Immature natural killer cell (primary cell): ENCODE measurements around the gene CALHM3. TPM values are rescaled to one million over a fixed set of nuclear protein-coding genes. Genes with fewer than 3 reads are reported as not detected.

Source experiments
- DNase-seq, 3 donors: peaks; one replicate each; pipeline ENCODE4 v3.0.0; 2022; ENCODE audit warnings: mixed read lengths in 1 of 3
- H3K27ac Mint-ChIP-seq, 6 donors: one replicate each; pipeline ENCODE4 v1.8.0; 2020; ENCODE audit warnings: mixed read lengths in 6 of 6, mild to moderate bottlenecking in 5 of 6, inconsistent platforms in 4 of 6, moderate library complexity in 3 of 6
- H3K27me3 Mint-ChIP-seq, 3 donors: one replicate each; pipeline ENCODE4 v1.8.0; 2020 to 2021; ENCODE audit warnings: low read depth in 3 of 3, mild to moderate bottlenecking in 3 of 3, mixed read lengths in 3 of 3, moderate library complexity in 3 of 3, inconsistent platforms in 1 of 3
- H3K36me3 Mint-ChIP-seq, 3 donors: one replicate each; pipeline ENCODE4 v1.8.0; 2020; ENCODE audit warnings: mixed read lengths in 3 of 3, inconsistent platforms in 2 of 3, mild to moderate bottlenecking in 2 of 3
- H3K4me1 Mint-ChIP-seq, 2 donors: one replicate each; pipeline ENCODE4 v1.8.0; 2020; ENCODE audit warnings: inconsistent platforms in 2 of 2, mild to moderate bottlenecking in 2 of 2, mixed read lengths in 2 of 2, moderate library complexity in 1 of 2
- H3K4me3 Mint-ChIP-seq, 5 donors: one replicate each; pipeline ENCODE4 v1.8.0; 2020; ENCODE audit warnings: mild to moderate bottlenecking in 5 of 5, mixed read lengths in 5 of 5, inconsistent platforms in 3 of 5, moderate library complexity in 3 of 5
- H3K9me3 Mint-ChIP-seq, 6 donors: one replicate each; pipeline ENCODE4 v1.8.0; 2020; ENCODE audit warnings: mild to moderate bottlenecking in 6 of 6, mixed read lengths in 6 of 6, inconsistent platforms in 4 of 6, moderate library complexity in 3 of 6
- polyA plus RNA-seq, 3 donors: library from polyadenylated mRNA; unstranded; fragments of 300-500 nt; fragmentation: Illumina TruSeq; gene quantifications; one replicate each; pipeline ENCODE4 v1.2.3, GENCODE V29; 2021

The CALHM3 gene
- polyA plus RNA-seq, 3 donors from 2014 or later: not detected

GRCh38 chr10:103447187-103447586 is 31.9 kb downstream of the CALHM3 start:
- Mint-ChIP-seq H3K4me3 (peak overlapping the region in 2 of 5 donors; percentile 14 to 30), H3K4me1 (peaks cover 40 to 72% of the 10 kb centered on the region in 2 donors), H3K9me3 (no peaks in the 10 kb centered on the region), H3K27me3 (peaks cover 0 to 6% (median 2%) of the 10 kb centered on the region in 3 donors), H3K36me3 (peaks cover 11 to 50% (median 22%) of the 10 kb centered on the region in 3 donors), H3K27ac (peak overlapping the region in 5 of 6 donors; percentile 74 to 87 (median 77))
- no peak for DNase-seq

- Mint-ChIP-seq H3K4me1 (peaks cover 36 to 69% of the 10 kb centered on the region in 2 donors), H3K27me3 (peaks cover 2 to 3% (median 2%) of the 10 kb centered on the region in 3 donors), H3K9me3 (no peaks in the 10 kb centered on the region), H3K4me3 (no peak overlapping the region), H3K27ac (peak overlapping the region in 5 of 6 donors; percentile 40 to 82 (median 64)), H3K36me3 (peaks cover 11 to 48% (median 22%) of the 10 kb centered on the region in 3 donors)
- DNase-seq: no peak
Observed at GRCh38 chr10:103445767-103446567, 33.1 kb downstream of the CALHM3 start.

DNA sequence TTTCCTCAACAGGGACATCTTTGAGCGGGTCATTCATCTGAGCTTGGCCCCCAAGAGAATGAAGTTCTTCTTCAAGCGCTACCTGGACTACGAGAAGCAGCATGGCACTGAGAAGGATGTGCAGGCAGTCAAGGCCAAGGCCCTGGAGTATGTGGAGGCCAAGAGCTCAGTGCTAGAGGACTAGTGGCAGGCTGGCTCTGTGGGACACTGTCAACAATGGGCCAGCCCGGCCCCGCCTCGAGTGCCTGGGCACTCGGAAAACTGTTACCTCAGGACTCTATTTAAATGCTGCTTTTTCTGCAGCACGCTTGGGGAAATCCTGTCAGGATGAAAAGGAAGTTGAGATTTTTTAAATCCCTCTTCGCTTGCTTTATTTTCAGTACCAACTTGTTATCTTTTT is 33.7 kb downstream of the CALHM3 start:
- H3K36me3 Mint-ChIP-seq: peaks cover 15 to 43% (median 22%) of the 10 kb centered on the region in 3 donors

GRCh38 chr10:103444478-103444877 is 34.6 kb downstream of the CALHM3 start:
- Mint-ChIP-seq H3K27me3 (peaks cover 0 to 2% (median 2%) of the 10 kb centered on the region in 3 donors), H3K36me3 (peaks cover 17 to 41% (median 18%) of the 10 kb centered on the region in 3 donors), H3K9me3 (no peaks in the 10 kb centered on the region), H3K4me1 (peaks cover 21 to 54% of the 10 kb centered on the region in 2 donors), H3K4me3 (no peak overlapping the region), H3K27ac (peak overlapping the region in 4 of 6 donors; percentile 18 to 88 (median 50))
- DNase-seq: no peak

More for the DNA sequence above, 33.7 kb downstream of the CALHM3 start:
- Mint-ChIP-seq H3K4me1 (peaks cover 30 to 63% of the 10 kb centered on the region in 2 donors), H3K4me3 (no peak overlapping the region), H3K9me3 (no peaks in the 10 kb centered on the region), H3K27ac (peak overlapping the region in 3 of 6 donors; percentile 26 to 53 (median 42)), H3K27me3 (peaks cover 2% of the 10 kb centered on the region in 3 donors)
- no peak for DNase-seq

DNA sequence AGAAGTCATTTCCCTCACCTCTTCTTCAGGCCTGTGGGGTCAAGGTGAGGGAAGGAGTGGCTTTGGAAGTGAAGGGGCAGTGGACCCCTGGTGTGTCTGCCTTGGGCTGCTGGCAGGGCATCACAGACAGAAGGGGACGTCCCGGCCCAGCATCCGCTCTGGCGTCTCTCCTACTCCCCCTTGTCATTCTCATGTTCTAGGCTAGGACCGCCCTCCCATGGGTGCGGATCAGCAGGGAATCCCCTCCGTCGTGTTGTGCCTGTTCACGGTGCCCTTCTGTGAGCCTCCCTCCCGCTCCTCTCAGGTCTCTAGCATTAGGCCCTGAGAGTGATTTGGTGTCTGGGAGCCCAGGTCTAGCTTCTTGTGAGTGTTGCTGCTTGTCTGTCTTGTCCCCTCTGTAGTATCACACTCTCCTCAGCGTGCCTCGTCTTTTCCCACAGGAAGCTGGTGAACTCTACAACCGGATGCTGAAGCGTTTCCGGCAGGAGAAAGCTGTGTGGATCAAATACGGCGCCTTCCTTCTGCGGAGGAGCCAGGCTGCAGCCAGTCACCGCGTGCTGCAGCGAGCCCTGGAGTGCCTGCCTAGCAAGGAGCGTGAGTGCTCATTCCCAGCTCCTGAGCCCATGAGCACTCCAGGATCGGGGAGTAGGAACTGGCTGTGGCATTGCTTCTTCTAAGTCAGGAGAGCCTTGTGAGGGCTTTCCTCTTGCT is 35.4 kb downstream of the CALHM3 start:
- no peaks in the 10 kb centered on the region for H3K9me3 Mint-ChIP-seq
- no peak overlapping the region for H3K4me3 Mint-ChIP-seq
- DNase-seq: no peak
- peaks cover 9 to 34% (median 15%) of the 10 kb centered on the region in 3 donors for H3K36me3 Mint-ChIP-seq
- peaks cover 12 to 46% of the 10 kb centered on the region in 2 donors for H3K4me1 Mint-ChIP-seq
- H3K27me3 Mint-ChIP-seq: peaks cover 0 to 2% (median 0%) of the 10 kb centered on the region in 3 donors
- H3K27ac Mint-ChIP-seq: peak overlapping the region in 5 of 6 donors; percentile 15 to 84 (median 57)

DNA sequence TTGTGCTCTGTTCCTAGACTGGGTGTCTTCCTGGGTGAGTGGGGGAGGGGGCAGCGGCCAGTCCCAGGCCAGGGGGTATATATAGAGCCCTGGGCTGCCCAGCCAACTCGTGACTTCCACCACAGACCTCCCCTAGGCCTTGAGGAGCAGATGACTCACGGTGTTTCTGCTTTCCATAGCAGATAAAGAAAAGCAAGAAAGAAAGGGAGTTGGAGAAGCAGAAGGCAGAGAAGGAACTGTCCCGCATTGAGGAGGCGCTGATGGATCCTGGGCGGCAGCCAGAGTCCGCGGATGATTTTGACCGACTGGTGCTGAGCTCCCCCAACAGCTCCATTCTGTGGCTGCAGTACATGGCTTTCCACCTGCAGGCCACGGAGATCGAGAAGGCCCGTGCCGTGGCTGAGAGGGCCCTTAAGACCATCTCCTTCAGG is 37.0 kb downstream of the CALHM3 start:
- Mint-ChIP-seq H3K36me3 (peaks cover 4 to 36% (median 25%) of the 10 kb centered on the region in 3 donors), H3K4me3 (no peak overlapping the region), H3K27me3 (peaks cover 0 to 2% (median 1%) of the 10 kb centered on the region in 3 donors), H3K4me1 (peaks cover 3 to 32% of the 10 kb centered on the region in 2 donors), H3K27ac (peak overlapping the region in 2 of 6 donors; percentile 16 to 36), H3K9me3 (no peaks in the 10 kb centered on the region)
- DNase-seq: no peak

- H3K27me3 Mint-ChIP-seq: peaks cover 0 to 2% (median 1%) of the 10 kb centered on the region in 3 donors
- H3K4me1 Mint-ChIP-seq: peaks cover 3 to 32% of the 10 kb centered on the region in 2 donors
- no peak for DNase-seq
- H3K27ac Mint-ChIP-seq: peak overlapping the region in 3 of 6 donors; percentile 16 to 58 (median 36)
- H3K4me3 Mint-ChIP-seq: no peak overlapping the region
- H3K36me3 Mint-ChIP-seq: peaks cover 8 to 40% (median 29%) of the 10 kb centered on the region in 3 donors
- no peaks in the 10 kb centered on the region for H3K9me3 Mint-ChIP-seq
Observed at GRCh38 chr10:103441611-103442010, 37.4 kb downstream of the CALHM3 start.

GRCh38 chr10:103441206-103441605 is 37.8 kb downstream of the CALHM3 start:
- no peak for DNase-seq
- H3K36me3 Mint-ChIP-seq: peaks cover 11 to 41% (median 33%) of the 10 kb centered on the region in 3 donors
- peaks cover 0 to 2% (median 1%) of the 10 kb centered on the region in 3 donors for H3K27me3 Mint-ChIP-seq
- no peak overlapping the region for H3K4me3 Mint-ChIP-seq
- peaks cover 2 to 32% of the 10 kb centered on the region in 2 donors for H3K4me1 Mint-ChIP-seq
- no peaks in the 10 kb centered on the region for H3K9me3 Mint-ChIP-seq
- H3K27ac Mint-ChIP-seq: no peak overlapping the region

DNA sequence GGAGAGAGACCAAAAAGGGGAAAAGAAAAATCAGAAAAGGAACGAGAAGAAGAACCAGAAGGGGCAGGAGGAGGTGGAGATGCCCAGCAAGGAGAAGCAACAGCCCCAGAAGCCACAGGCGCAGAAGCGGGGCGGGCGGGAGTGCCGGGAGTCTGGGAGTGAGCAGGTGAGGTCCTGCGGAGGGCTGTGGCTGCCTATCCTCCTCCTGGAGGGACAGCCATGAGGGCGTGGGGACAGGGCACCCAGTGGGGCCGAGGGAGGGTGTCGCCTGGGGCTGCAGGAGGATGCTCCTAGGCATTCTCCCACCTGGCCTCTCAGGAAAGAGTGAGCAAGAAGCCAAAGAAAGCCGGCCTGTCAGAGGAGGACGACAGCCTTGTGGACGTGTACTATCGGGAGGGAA is 38.6 kb downstream of the CALHM3 start:
- Mint-ChIP-seq H3K4me1 (peaks cover 0 to 28% of the 10 kb centered on the region in 2 donors), H3K27ac (peak overlapping the region in 2 of 6 donors; percentile 31 to 59), H3K27me3 (peaks cover 0 to 2% (median 1%) of the 10 kb centered on the region in 3 donors), H3K9me3 (no peaks in the 10 kb centered on the region), H3K36me3 (peaks cover 11 to 38% (median 32%) of the 10 kb centered on the region in 3 donors), H3K4me3 (no peak overlapping the region)
- no peak for DNase-seq

DNA sequence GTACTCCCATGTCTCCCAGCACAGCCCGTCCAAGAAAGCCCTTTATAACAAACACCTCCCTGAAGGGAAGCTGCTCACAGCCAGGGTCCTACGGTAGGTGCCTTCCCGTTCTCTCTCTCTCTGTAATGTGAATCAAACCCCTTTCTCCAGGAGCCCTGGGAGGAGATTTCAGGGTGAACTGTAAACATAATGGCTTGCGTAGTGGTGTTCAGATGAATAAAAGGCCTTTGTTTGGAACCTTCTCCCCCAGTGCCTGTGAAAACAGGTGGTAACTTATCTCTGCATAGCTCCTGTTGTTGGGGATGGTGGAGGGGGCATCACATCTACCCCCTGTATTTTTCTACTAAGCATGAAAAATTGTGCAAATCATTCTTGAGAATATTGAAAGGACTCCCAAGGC is 39.3 kb downstream of the CALHM3 start:
- H3K27ac Mint-ChIP-seq: no peak overlapping the region
- no peak overlapping the region for H3K4me3 Mint-ChIP-seq
- H3K4me1 Mint-ChIP-seq: peaks cover 0 to 23% of the 10 kb centered on the region in 2 donors
- peaks cover 11 to 38% (median 33%) of the 10 kb centered on the region in 3 donors for H3K36me3 Mint-ChIP-seq
- no peaks in the 10 kb centered on the region for H3K9me3 Mint-ChIP-seq
- H3K27me3 Mint-ChIP-seq: peaks cover 0 to 2% (median 1%) of the 10 kb centered on the region in 3 donors
- no peak for DNase-seq

DNA sequence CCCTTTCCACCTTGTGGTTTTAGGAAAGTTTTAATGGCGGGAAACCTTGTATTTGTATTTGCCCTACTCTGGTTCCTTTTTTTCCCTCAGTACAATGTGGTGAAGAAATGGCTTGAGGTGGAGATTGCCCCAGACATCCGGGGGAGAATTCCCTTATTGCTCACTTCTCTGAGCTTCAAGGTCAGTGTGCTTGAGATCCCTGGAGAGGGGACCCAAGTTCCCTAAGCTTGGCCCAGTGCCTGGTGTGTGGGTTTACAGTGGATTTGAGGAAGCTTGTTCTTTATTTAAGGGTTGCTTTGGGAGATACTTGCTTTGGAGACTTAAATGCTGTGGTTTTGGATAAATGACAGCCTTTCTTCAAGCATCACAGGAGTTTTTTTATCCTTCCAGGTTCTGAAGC is 45.2 kb downstream of the CALHM3 start:
- Mint-ChIP-seq H3K27ac (no peak overlapping the region), H3K4me3 (no peak overlapping the region), H3K27me3 (peaks cover 0 to 2% (median 1%) of the 10 kb centered on the region in 3 donors), H3K4me1 (peaks cover 3 to 18% of the 10 kb centered on the region in 2 donors), H3K36me3 (peaks cover 29 to 54% (median 33%) of the 10 kb centered on the region in 3 donors), H3K9me3 (no peaks in the 10 kb centered on the region)
- DNase-seq: no peak

DNA sequence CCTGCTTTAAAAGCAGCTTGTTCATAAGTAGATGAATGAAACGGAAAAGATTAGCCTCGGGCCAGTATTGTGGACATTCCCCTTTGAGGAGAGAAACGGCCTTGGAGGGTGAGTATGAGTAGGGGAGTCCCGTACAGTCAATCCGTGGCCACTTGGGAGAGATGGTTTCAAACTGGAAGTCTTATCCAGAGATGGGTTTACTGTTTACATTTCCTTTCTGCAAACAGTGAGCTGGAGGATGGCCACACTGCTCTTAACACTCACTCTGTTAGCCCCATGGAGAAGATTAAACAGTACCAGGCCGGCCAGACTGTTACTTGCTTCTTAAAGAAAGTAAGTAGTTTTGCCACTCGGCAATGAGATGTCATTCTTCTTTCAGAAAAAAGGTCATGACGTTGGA is 47.1 kb downstream of the CALHM3 start:
- Mint-ChIP-seq H3K27ac (no peak overlapping the region), H3K36me3 (peaks cover 20 to 52% (median 30%) of the 10 kb centered on the region in 3 donors), H3K27me3 (peaks cover 0 to 2% (median 0%) of the 10 kb centered on the region in 3 donors), H3K4me1 (peaks cover 3 to 17% of the 10 kb centered on the region in 2 donors), H3K4me3 (no peak overlapping the region), H3K9me3 (no peaks in the 10 kb centered on the region)
- no peak for DNase-seq

DNA sequence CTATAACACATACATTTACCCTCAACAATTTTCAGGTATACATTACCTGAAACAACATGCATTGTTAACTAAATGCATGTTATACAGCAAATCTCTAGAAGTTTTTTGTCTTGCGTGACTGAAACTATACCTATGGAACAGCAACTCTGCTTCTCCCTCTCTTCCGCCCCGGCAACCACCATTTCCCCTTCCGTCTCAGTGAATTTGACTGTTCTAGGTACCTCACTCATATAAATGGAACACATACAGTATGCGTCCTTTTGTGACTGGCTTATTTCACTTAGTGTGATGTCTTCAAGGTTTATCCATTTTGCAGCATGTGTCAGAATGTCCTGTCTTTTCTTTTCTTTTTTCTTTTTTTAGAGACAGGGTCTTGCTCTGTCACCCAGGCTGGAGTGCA is 49.4 kb downstream of the CALHM3 start:
- Mint-ChIP-seq H3K4me3 (no peak overlapping the region), H3K27me3 (peaks cover 0 to 2% (median 0%) of the 10 kb centered on the region in 3 donors), H3K36me3 (peaks cover 16 to 60% (median 31%) of the 10 kb centered on the region in 3 donors), H3K9me3 (no peaks in the 10 kb centered on the region), H3K27ac (peak overlapping the region in 2 of 6 donors; percentile 3 to 35), H3K4me1 (peaks cover 3 to 10% of the 10 kb centered on the region in 2 donors)
- DNase-seq: no peak
